Right atrium auricular region (tissue), 2 donors: ENCODE data around the gene NUMBL. TPM values are rescaled to one million over a fixed set of nuclear protein-coding genes. Genes with fewer than 3 reads are reported as not detected.

Experiments used
- DNase-seq: peaks from one replicate; pipeline ENCODE4 v3.0.0-alpha.2; 2019; ENCODE audit warnings: low spot score
- H3K27ac ChIP-seq, 2 donors: fragments of 200-600 bp; sonication (generic); 1 replicate in 1 of 2; 2 replicates in 1 of 2; pipeline ENCODE4 v1.5.1; 2016 to 2019
- H3K27me3 ChIP-seq, 2 donors: fragments of 200-600 bp; sonication (generic); one replicate each; pipeline versions ENCODE4 v1.5.1 to v1.6.0; 2017 to 2019
- H3K36me3 ChIP-seq: fragments of 200-600 bp; sonication (generic); one replicate; pipeline ENCODE4 v1.5.1; 2016
- H3K4me1 ChIP-seq, 2 donors: fragments of 200-600 bp; sonication (generic); one replicate each; pipeline versions ENCODE4 v1.5.1 to v1.6.0; 2017 to 2019
- H3K4me3 ChIP-seq, 2 donors: fragments of 200-600 bp; sonication (generic); 1 replicate in 1 of 2; 2 replicates in 1 of 2; pipeline ENCODE4 v1.5.1; 2017 to 2019; ENCODE audit warnings: mild to moderate bottlenecking in 1 of 2, moderate library complexity in 1 of 2
- H3K9me3 ChIP-seq, 2 donors: fragments of 200-600 bp; sonication (generic); one replicate each; pipeline ENCODE4 v1.5.1; 2019
- total RNA-seq, 2 donors: library from RNA; depleted of rRNA; stranded (reverse); fragments of >200 nt; gene quantifications; one replicate each; pipeline ENCODE4 v1.1.0, GENCODE V29; 2016
- TF ChIP-seq, protein P1 (sequence below), 2 donors: fragments of 200-600 bp; sonication (generic); IDR thresholded peaks; one replicate each; pipeline ENCODE4 v1.5.1; 2019; ENCODE audit warnings: antibody characterized with exemption in 2 of 2

Gene NUMBL
- total RNA-seq, 2 donors from 2014 or later = 11.2 to 28.1 TPM

- H3K4me1 ChIP-seq = peaks cover 0 to 49% of the 10 kb centered on the region in 2 donors
- H3K27ac ChIP-seq = peak overlapping the region; percentile 95 to 98
- TF ChIP-seq, protein P1, sequence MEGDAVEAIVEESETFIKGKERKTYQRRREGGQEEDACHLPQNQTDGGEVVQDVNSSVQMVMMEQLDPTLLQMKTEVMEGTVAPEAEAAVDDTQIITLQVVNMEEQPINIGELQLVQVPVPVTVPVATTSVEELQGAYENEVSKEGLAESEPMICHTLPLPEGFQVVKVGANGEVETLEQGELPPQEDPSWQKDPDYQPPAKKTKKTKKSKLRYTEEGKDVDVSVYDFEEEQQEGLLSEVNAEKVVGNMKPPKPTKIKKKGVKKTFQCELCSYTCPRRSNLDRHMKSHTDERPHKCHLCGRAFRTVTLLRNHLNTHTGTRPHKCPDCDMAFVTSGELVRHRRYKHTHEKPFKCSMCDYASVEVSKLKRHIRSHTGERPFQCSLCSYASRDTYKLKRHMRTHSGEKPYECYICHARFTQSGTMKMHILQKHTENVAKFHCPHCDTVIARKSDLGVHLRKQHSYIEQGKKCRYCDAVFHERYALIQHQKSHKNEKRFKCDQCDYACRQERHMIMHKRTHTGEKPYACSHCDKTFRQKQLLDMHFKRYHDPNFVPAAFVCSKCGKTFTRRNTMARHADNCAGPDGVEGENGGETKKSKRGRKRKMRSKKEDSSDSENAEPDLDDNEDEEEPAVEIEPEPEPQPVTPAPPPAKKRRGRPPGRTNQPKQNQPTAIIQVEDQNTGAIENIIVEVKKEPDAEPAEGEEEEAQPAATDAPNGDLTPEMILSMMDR (IDR thresholded peaks at IDR 0.05) = no peak
Observed at GRCh38 chr19:40714441-40715299, 24.2 kb upstream of the NUMBL start.

DNA sequence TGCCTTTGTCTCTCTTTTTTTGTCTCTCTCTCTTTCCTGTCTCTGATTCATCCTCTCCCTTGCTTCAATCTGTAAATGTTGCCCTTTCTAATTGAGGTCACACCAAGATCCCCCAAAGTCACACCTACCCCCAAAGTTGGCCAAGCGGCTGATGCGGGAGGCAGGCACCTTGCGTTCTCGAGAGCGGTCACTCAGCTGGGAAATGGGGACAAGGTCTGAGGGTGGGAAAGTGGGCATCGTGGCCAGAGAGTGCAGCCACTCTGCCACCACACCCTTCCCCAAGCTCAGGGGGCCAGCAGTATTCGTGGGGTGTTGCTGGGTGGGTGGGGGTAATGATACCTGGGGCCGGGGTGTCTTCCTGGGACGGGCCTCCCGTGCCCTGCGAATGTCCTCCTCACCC, 23.5 kb upstream of the NUMBL start:
- TF ChIP-seq, protein P1 (IDR thresholded peaks at IDR 0.05) = no peak
- Histone ChIP-seq H3K4me1 (peaks cover 0 to 42% of the 10 kb centered on the region in 2 donors), H3K9me3 (no peaks in the 10 kb centered on the region), H3K27ac (peak overlapping the region; percentile 95 to 98), H3K4me3 (no peak overlapping the region), H3K27me3 (no peaks in the 10 kb centered on the region), H3K36me3 (peaks cover 12% of the 10 kb centered on the region)
- DNase-seq = no peak

More at GRCh38 chr19:40714441-40715299, 24.2 kb upstream of the NUMBL start:
- peaks cover 4% of the 10 kb centered on the region for H3K36me3 ChIP-seq
- peak overlapping the region; percentile 40 to 80 for H3K4me3 ChIP-seq
- H3K27me3 ChIP-seq = no peaks in the 10 kb centered on the region
- DNase-seq = peak; percentile 94
- H3K9me3 ChIP-seq = no peaks in the 10 kb centered on the region

- no peak for DNase-seq
Observed at GRCh38 chr19:40709817-40710216, 19.4 kb upstream of the NUMBL start.

DNA sequence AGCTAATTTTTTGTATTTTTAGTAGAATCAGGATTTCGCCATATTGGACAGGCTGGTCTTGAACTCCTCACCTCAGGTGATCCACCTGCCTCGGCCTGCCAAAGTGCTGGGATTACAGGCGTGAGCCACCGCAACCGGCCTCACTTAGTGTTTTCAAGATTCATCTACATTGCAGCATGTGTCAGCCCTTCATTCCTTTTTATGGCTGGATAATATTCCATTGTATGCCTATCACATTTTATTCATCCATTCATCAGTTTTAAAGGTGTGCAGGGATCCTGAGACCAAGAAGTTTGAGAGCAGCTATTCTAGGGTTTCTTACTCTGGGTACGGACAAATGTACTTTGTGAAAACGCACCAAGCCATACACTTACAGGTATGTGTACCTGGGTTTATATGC, 17.2 kb upstream of the NUMBL start:
- Histone ChIP-seq H3K36me3 (peaks cover 46% of the 10 kb centered on the region), H3K27ac (peak overlapping the region in 1 of 2 donors; percentile 78), H3K4me1 (peaks cover 0 to 20% of the 10 kb centered on the region in 2 donors), H3K27me3 (no peaks in the 10 kb centered on the region), H3K9me3 (no peaks in the 10 kb centered on the region), H3K4me3 (no peak overlapping the region)
- TF ChIP-seq, protein P1 (IDR thresholded peaks at IDR 0.05) = no peak
- no peak for DNase-seq

More at GRCh38 chr19:40709817-40710216, 19.4 kb upstream of the NUMBL start:
- H3K4me3 ChIP-seq = no peak overlapping the region
- TF ChIP-seq, protein P1 (IDR thresholded peaks at IDR 0.05) = no peak
- H3K27ac ChIP-seq = no peak overlapping the region
- H3K27me3 ChIP-seq = no peaks in the 10 kb centered on the region
- H3K9me3 ChIP-seq = no peaks in the 10 kb centered on the region
- peaks cover 34% of the 10 kb centered on the region for H3K36me3 ChIP-seq
- H3K4me1 ChIP-seq = peaks cover 0 to 31% of the 10 kb centered on the region in 2 donors

DNA sequence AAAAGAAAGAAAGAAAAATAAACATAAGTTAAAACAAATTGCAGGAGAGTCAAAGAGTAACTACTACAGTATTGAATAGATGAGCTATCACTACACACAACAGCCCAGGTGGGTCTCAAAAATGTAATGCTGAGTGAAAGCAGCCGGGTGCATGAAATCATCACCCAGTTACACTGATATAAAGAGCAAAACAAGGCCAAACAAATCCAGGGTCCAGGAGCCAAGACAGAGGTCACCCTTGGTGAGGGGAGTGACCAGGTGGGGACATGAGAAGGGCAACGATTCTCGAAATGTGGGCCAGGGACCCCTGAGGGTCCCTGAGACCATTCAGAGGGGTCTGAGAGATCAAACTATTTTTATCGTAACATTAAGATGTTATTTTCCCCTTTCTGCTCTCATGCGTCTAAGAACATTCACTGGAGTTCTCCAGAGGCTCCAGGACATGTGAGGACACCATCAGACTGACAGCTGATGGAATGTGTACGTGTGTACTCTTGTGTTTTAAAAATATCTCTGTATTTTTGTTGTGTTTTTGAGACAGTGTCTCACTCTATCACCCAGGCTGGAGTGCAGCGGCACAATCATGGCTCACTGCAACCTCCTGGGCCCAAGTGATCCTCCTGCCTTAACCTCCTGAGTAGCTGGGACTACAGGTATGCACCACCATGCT, 15.6 kb upstream of the NUMBL start:
- H3K27me3 ChIP-seq = no peaks in the 10 kb centered on the region
- peaks cover 0 to 20% of the 10 kb centered on the region in 2 donors for H3K4me1 ChIP-seq
- no peak overlapping the region for H3K4me3 ChIP-seq
- peaks cover 60% of the 10 kb centered on the region for H3K36me3 ChIP-seq
- TF ChIP-seq, protein P1 (IDR thresholded peaks at IDR 0.05) = no peak
- peak overlapping the region; percentile 78 to 81 for H3K27ac ChIP-seq
- no peaks in the 10 kb centered on the region for H3K9me3 ChIP-seq
- DNase-seq = no peak
